ENCODE data around the gene MND1. TPM values are rescaled to one million over a fixed set of nuclear protein-coding genes. Genes with fewer than 3 reads are reported as not detected.

The MND1 gene
- total RNA-seq = 0.98 and 2.4 TPM in 2 replicates

GRCh38 chr4:153344131-153345011, at the start of gene MND1:
Gene MND1, plus strand, starts transcription at chr4:153344688. Its CDS starts 50 bp downstream, at chr4:153344738.

Small RNA genes lying within 50 kb of the gene (small RNA-seq; reads per million reads assigned to genes)
- not detected for gene RN7SL419P

Other genes starting within 250 kb of the MND1 start
- 9.5 and 18.0 TPM in 2 replicates for gene TRIM2, start 140.2 kb upstream of the MND1 start, total RNA-seq
- 18.9 and 22.1 TPM in 2 replicates for gene TMEM131L, start 121.7 kb downstream of the MND1 start, total RNA-seq

Measured in vein endothelial cell (primary cell).